ENCODE data around the gene EVL. TPM values are rescaled to one million over a fixed set of nuclear protein-coding genes. Genes with fewer than 3 reads are reported as not detected.

Gene EVL
- total RNA-seq, 5 donors from 2014 or later (not counting 1 experiment from before 2014, with no cell fraction given): 1,049 to 1,157 (median 1,125) TPM

GRCh38 chr14:100149851-100150611, 84.8 kb downstream of the EVL start:
- POLR2A ChIA-PET: interaction anchor here in 1 of 2 donors (0.7 kb wide), 1 partner anchor 148 kb away, joined by 3 read pairs; no protein-coding TSS in a partner anchor
- H3K4me1 ChIP-seq (ENCODE audit: control insufficient read depth in 1 of 2, extremely low read depth in 1 of 2, insufficient read depth in 2 of 2, low read length in 2 of 2): peaks cover 3 to 39% of the 10 kb centered on the region in 2 experiments
- no peak for ATAC-seq (replicated peaks in 1 of 4)
- Mint-ChIP-seq H3K4me3 (no peak overlapping the region), H3K4me1 (peaks cover 18 to 31% (median 25%) of the 10 kb centered on the region in 3 donors), H3K9me3 (peaks cover 0 to 2% (median 1%) of the 10 kb centered on the region in 3 donors), H3K36me3 (no peaks in the 10 kb centered on the region), H3K27ac (no peak overlapping the region), H3K27me3 (peaks cover 0 to under 1% of the 10 kb centered on the region in 2 donors)
- H3K36me3 ChIP-seq (ENCODE audit: control insufficient read depth in 2 of 2, extremely low read depth in 1 of 2, insufficient read depth in 1 of 2, low read length in 1 of 2): no peaks in the 10 kb centered on the region
- DNase-seq: no peak
- WGBS (ENCODE audit: insufficient coverage): 91% methylated on average over 12 of the region's 21 CpGs
- H3K27me3 ChIP-seq (replicated peaks in 1 of 2; ENCODE audit: control insufficient read depth in 2 of 2, extremely low read depth in 1 of 2, insufficient read depth in 2 of 2, low read length in 1 of 2): peaks cover 0 to 9% of the 10 kb centered on the region in 2 experiments
- H3K4me3 ChIP-seq (ENCODE audit: control insufficient read depth in 1 of 2, extremely low read depth in 1 of 2, low read length in 1 of 2): no peak overlapping the region
- CTCF ChIA-PET: no interaction called here
- H3K27ac ChIP-seq (ENCODE audit: low read length): no peak overlapping the region
- H3K9me3 ChIP-seq: no peaks in the 10 kb centered on the region

GRCh38 chr14:100150932-100151587, 85.8 kb downstream of the EVL start:
- WGBS (ENCODE audit: insufficient coverage): 77% methylated on average over 12 of the region's 12 CpGs
- Mint-ChIP-seq H3K4me1 (peaks cover 18 to 26% (median 23%) of the 10 kb centered on the region in 3 donors), H3K36me3 (no peaks in the 10 kb centered on the region), H3K9me3 (peaks cover 0 to 6% (median 4%) of the 10 kb centered on the region in 3 donors), H3K27me3 (peaks cover 0 to 5% of the 10 kb centered on the region in 2 donors), H3K27ac (peak overlapping the region in 1 of 2 donors; percentile 49), H3K4me3 (no peak overlapping the region)
- Histone ChIP-seq H3K4me3 (ENCODE audit: control insufficient read depth in 1 of 2, extremely low read depth in 1 of 2, low read length in 1 of 2) (no peak overlapping the region), H3K27me3 (replicated peaks in 1 of 2; ENCODE audit: control insufficient read depth in 2 of 2, extremely low read depth in 1 of 2, insufficient read depth in 2 of 2, low read length in 1 of 2) (peaks cover 0 to 19% of the 10 kb centered on the region in 2 experiments), H3K4me1 (ENCODE audit: control insufficient read depth in 1 of 2, extremely low read depth in 1 of 2, insufficient read depth in 2 of 2, low read length in 2 of 2) (peaks cover 3 to 28% of the 10 kb centered on the region in 2 experiments), H3K36me3 (ENCODE audit: control insufficient read depth in 2 of 2, extremely low read depth in 1 of 2, insufficient read depth in 1 of 2, low read length in 1 of 2) (no peaks in the 10 kb centered on the region), H3K9me3 (no peaks in the 10 kb centered on the region), H3K27ac (ENCODE audit: low read length) (no peak overlapping the region)
- no peak for ATAC-seq (replicated peaks in 1 of 4)
- POLR2A ChIA-PET: no interaction called here
- DNase-seq: no peak
- CTCF ChIA-PET: no interaction called here

GRCh38 chr14:100152091-100152490, 86.9 kb downstream of the EVL start:
- H3K4me1 ChIP-seq (ENCODE audit: control insufficient read depth in 1 of 2, extremely low read depth in 1 of 2, insufficient read depth in 2 of 2, low read length in 2 of 2): peaks cover under 1 to 18% of the 10 kb centered on the region in 2 experiments
- Mint-ChIP-seq H3K27me3 (peaks cover 0 to 10% of the 10 kb centered on the region in 2 donors), H3K4me3 (no peak overlapping the region), H3K9me3 (peaks cover 0 to 6% (median 4%) of the 10 kb centered on the region in 3 donors), H3K36me3 (no peaks in the 10 kb centered on the region), H3K27ac (no peak overlapping the region), H3K4me1 (peaks cover 12 to 17% (median 16%) of the 10 kb centered on the region in 3 donors)
- WGBS (ENCODE audit: insufficient coverage): 82% methylated on average over 8 of the region's 10 CpGs
- POLR2A ChIA-PET: no interaction called here
- CTCF ChIA-PET: no interaction called here
- H3K27ac ChIP-seq (ENCODE audit: low read length): no peak overlapping the region
- H3K9me3 ChIP-seq: no peaks in the 10 kb centered on the region
- ATAC-seq (replicated peaks in 1 of 4) (no peak), DNase-seq (no peak)
- no peaks in the 10 kb centered on the region for H3K36me3 ChIP-seq (ENCODE audit: control insufficient read depth in 2 of 2, extremely low read depth in 1 of 2, insufficient read depth in 1 of 2, low read length in 1 of 2)
- H3K4me3 ChIP-seq (ENCODE audit: control insufficient read depth in 1 of 2, extremely low read depth in 1 of 2, low read length in 1 of 2): no peak overlapping the region
- peaks cover 0 to 27% of the 10 kb centered on the region in 2 experiments for H3K27me3 ChIP-seq (replicated peaks in 1 of 2; ENCODE audit: control insufficient read depth in 2 of 2, extremely low read depth in 1 of 2, insufficient read depth in 2 of 2, low read length in 1 of 2)

GRCh38 chr14:100153560-100153959, 88.3 kb downstream of the EVL start:
- Histone ChIP-seq H3K27ac (ENCODE audit: low read length) (no peak overlapping the region), H3K4me3 (ENCODE audit: control insufficient read depth in 1 of 2, extremely low read depth in 1 of 2, low read length in 1 of 2) (no peak overlapping the region), H3K36me3 (ENCODE audit: control insufficient read depth in 2 of 2, extremely low read depth in 1 of 2, insufficient read depth in 1 of 2, low read length in 1 of 2) (no peaks in the 10 kb centered on the region), H3K27me3 (replicated peaks in 1 of 2; ENCODE audit: control insufficient read depth in 2 of 2, extremely low read depth in 1 of 2, insufficient read depth in 2 of 2, low read length in 1 of 2) (peaks cover 0 to 41% of the 10 kb centered on the region in 2 experiments), H3K4me1 (ENCODE audit: control insufficient read depth in 1 of 2, extremely low read depth in 1 of 2, insufficient read depth in 2 of 2, low read length in 2 of 2) (peaks cover 0 to 4% of the 10 kb centered on the region in 2 experiments), H3K9me3 (no peaks in the 10 kb centered on the region)
- H3K4me3 Mint-ChIP-seq: no peak overlapping the region
- peaks cover 4 to 20% of the 10 kb centered on the region in 2 donors for H3K27me3 Mint-ChIP-seq
- no peak for ATAC-seq (replicated peaks in 1 of 4)
- ChIA-PET CTCF (no interaction called here), POLR2A (no interaction called here)
- no peaks in the 10 kb centered on the region for H3K36me3 Mint-ChIP-seq
- H3K27ac Mint-ChIP-seq: no peak overlapping the region
- DNase-seq: no peak
- 100% methylated on average over 4 of the region's 6 CpGs for WGBS (ENCODE audit: insufficient coverage)
- H3K9me3 Mint-ChIP-seq: peaks cover 0 to 6% (median 4%) of the 10 kb centered on the region in 3 donors
- peaks cover 0 to 3% (median 2%) of the 10 kb centered on the region in 3 donors for H3K4me1 Mint-ChIP-seq

- POLR2A ChIA-PET: no interaction called here
- DNase-seq: peak in 2 of 35 experiments; percentile 25 to 44
- H3K4me3 Mint-ChIP-seq: no peak overlapping the region
Observed at GRCh38 chr14:100155049-100155621, 89.9 kb downstream of the EVL start.

More at GRCh38 chr14:100155049-100155621, 89.9 kb downstream of the EVL start:
- no peak for ATAC-seq (replicated peaks in 1 of 4)
- Mint-ChIP-seq H3K4me1 (peaks cover 0 to 5% (median 2%) of the 10 kb centered on the region in 3 donors), H3K27ac (peak overlapping the region in 1 of 2 donors; percentile 11), H3K36me3 (no peaks in the 10 kb centered on the region), H3K9me3 (peaks cover 0 to 6% (median 4%) of the 10 kb centered on the region in 3 donors), H3K27me3 (peaks cover 4 to 26% of the 10 kb centered on the region in 2 donors)
- Histone ChIP-seq H3K9me3 (no peaks in the 10 kb centered on the region), H3K27ac (ENCODE audit: low read length) (no peak overlapping the region), H3K36me3 (ENCODE audit: control insufficient read depth in 2 of 2, extremely low read depth in 1 of 2, insufficient read depth in 1 of 2, low read length in 1 of 2) (no peaks in the 10 kb centered on the region), H3K27me3 (replicated peaks in 1 of 2; ENCODE audit: control insufficient read depth in 2 of 2, extremely low read depth in 1 of 2, insufficient read depth in 2 of 2, low read length in 1 of 2) (peaks cover 2 to 52% of the 10 kb centered on the region in 2 experiments), H3K4me3 (ENCODE audit: control insufficient read depth in 1 of 2, extremely low read depth in 1 of 2, low read length in 1 of 2) (no peak overlapping the region), H3K4me1 (ENCODE audit: control insufficient read depth in 1 of 2, extremely low read depth in 1 of 2, insufficient read depth in 2 of 2, low read length in 2 of 2) (peaks cover 6 to 13% of the 10 kb centered on the region in 2 experiments)
- CTCF ChIA-PET: no interaction called here
- WGBS (ENCODE audit: insufficient coverage): 75% methylated on average over 7 of the region's 8 CpGs

Data from T-cell (primary cell).